ENCODE measurements around the gene TNNC1. TPM values are rescaled to one million over a fixed set of nuclear protein-coding genes. Genes with fewer than 3 reads are reported as not detected.

Gene TNNC1
- total RNA-seq, 1 experiment from 2014 or later, result 8.3 TPM

DNA sequence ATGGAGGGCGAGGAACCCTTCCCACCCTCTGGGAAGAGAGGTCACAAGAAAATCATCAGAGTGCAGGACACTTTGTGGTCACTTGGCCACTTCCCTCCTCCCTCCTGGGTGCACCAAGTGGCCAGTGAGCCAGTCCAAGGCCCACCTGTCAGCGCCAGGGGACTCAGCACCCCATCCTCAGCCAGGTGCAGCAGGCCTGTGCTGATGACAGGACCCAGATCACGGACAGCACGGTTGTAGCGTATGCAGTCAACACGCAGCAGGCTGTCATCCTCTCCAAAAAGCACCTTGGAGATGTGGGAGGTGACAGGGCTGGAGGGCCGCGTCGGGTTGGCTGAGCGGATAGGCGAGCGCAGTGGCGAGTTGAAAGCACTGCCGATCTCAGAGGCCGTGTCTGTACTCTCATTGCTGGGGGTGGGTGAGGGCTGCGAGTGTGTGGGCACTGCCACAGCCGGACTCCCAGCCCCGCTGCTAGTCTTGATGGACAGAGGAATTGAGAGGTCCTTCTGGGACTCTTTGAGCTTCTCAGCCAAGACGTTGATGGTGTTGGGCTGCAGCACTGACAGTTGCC, 50.5 kb downstream of the TNNC1 start:
- H3K4me2 ChIP-seq, result no peak overlapping the region
- no peak for DNase-seq
- H3K79me2 ChIP-seq (ENCODE audit: low read depth), result peaks cover 8% of the 10 kb centered on the region
- H3K4me3 ChIP-seq, result no peak overlapping the region
- H3K27me3 ChIP-seq (ENCODE audit: insufficient read depth, low read depth), result no peaks in the 10 kb centered on the region
- peaks cover 2% of the 10 kb centered on the region; the same call in 1 of the 2 replicates for H3K36me3 ChIP-seq (ENCODE audit: low read depth)
- H3F3A ChIP-seq (ENCODE audit: insufficient read depth, low read depth), result peaks cover 4% of the 10 kb centered on the region; the same call in 1 of the 2 replicates
- no peak overlapping the region for H2AFZ ChIP-seq
- no TSS peak for BruUV-seq (replicated peaks)
- no peak overlapping the region for H3K27ac ChIP-seq
- CTCF ChIA-PET, result no interaction called here
- no peaks in the 10 kb centered on the region for H3K4me1 ChIP-seq (replicated peaks; ENCODE audit: insufficient read depth)
- no peaks in the 10 kb centered on the region for H3K9me3 ChIP-seq (ENCODE audit: insufficient read depth, low read depth)
- intact Hi-C loops (cut with micrococcal nuclease; ENCODE audit: unreplicated experiment), result no loop called here
- POLR2A ChIA-PET (ENCODE audit: unreplicated experiment), result no interaction called here
- no peaks in the 10 kb centered on the region for H4K20me1 ChIP-seq (ENCODE audit: insufficient read depth)
- H3K9me2 ChIP-seq (ENCODE audit: insufficient read depth), result no peaks in the 10 kb centered on the region
- no peak for TF ChIP-seq EZH2 (IDR thresholded peaks at IDR 0.05; ENCODE audit: low read depth)
- TF ChIP-seq, protein P1, sequence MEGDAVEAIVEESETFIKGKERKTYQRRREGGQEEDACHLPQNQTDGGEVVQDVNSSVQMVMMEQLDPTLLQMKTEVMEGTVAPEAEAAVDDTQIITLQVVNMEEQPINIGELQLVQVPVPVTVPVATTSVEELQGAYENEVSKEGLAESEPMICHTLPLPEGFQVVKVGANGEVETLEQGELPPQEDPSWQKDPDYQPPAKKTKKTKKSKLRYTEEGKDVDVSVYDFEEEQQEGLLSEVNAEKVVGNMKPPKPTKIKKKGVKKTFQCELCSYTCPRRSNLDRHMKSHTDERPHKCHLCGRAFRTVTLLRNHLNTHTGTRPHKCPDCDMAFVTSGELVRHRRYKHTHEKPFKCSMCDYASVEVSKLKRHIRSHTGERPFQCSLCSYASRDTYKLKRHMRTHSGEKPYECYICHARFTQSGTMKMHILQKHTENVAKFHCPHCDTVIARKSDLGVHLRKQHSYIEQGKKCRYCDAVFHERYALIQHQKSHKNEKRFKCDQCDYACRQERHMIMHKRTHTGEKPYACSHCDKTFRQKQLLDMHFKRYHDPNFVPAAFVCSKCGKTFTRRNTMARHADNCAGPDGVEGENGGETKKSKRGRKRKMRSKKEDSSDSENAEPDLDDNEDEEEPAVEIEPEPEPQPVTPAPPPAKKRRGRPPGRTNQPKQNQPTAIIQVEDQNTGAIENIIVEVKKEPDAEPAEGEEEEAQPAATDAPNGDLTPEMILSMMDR (conservative IDR thresholded peaks at IDR 0.05), result no peak

- CTCF ChIA-PET, result interaction anchor here (0.6 kb wide), 1 partner anchor 1463 kb away, joined by 3 read pairs; no protein-coding TSS in a partner anchor
- no peak for DNase-seq
- Histone ChIP-seq H3K9me2 (ENCODE audit: insufficient read depth) (no peaks in the 10 kb centered on the region), H3K4me2 (no peak overlapping the region), H3K9me3 (ENCODE audit: insufficient read depth, low read depth) (no peaks in the 10 kb centered on the region), H3K27me3 (ENCODE audit: insufficient read depth, low read depth) (no peaks in the 10 kb centered on the region), H3F3A (ENCODE audit: insufficient read depth, low read depth) (peaks cover 4% of the 10 kb centered on the region; the same call in 1 of the 2 replicates), H3K36me3 (ENCODE audit: low read depth) (no peaks in the 10 kb centered on the region; the same call in 1 of the 2 replicates), H3K27ac (no peak overlapping the region), H2AFZ (no peak overlapping the region), H3K79me2 (ENCODE audit: low read depth) (0 out of 2 replicates have a peak, but pooled peaks cover 2% of the 10 kb centered on the region), H3K4me1 (replicated peaks; ENCODE audit: insufficient read depth) (no peaks in the 10 kb centered on the region), H3K4me3 (no peak overlapping the region), H4K20me1 (ENCODE audit: insufficient read depth) (no peaks in the 10 kb centered on the region)
- BruUV-seq (replicated peaks), result no TSS peak
- TF ChIP-seq EZH2 (IDR thresholded peaks at IDR 0.05; ENCODE audit: low read depth), result no peak
- intact Hi-C loops (cut with micrococcal nuclease; ENCODE audit: unreplicated experiment), result no loop called here
- POLR2A ChIA-PET (ENCODE audit: unreplicated experiment), result no interaction called here
Measured at GRCh38 chr3:52402706-52403270, 51.1 kb downstream of the TNNC1 start.

GRCh38 chr3:52402101-52402521, 51.7 kb downstream of the TNNC1 start:
- POLR2A ChIA-PET (ENCODE audit: unreplicated experiment), result no interaction called here
- Histone ChIP-seq H3K36me3 (ENCODE audit: low read depth) (no peaks in the 10 kb centered on the region; the same call in 1 of the 2 replicates), H3K9me2 (ENCODE audit: insufficient read depth) (no peaks in the 10 kb centered on the region)

GRCh38 chr3:52401551-52401950, 52.3 kb downstream of the TNNC1 start:
- Histone ChIP-seq H2AFZ (no peak overlapping the region), H3K9me2 (ENCODE audit: insufficient read depth) (no peaks in the 10 kb centered on the region), H3K79me2 (ENCODE audit: low read depth) (no peaks in the 10 kb centered on the region), H4K20me1 (ENCODE audit: insufficient read depth) (no peaks in the 10 kb centered on the region), H3K4me3 (no peak overlapping the region), H3K27me3 (ENCODE audit: insufficient read depth, low read depth) (no peaks in the 10 kb centered on the region), H3K4me2 (no peak overlapping the region), H3F3A (ENCODE audit: insufficient read depth, low read depth) (peaks cover 4% of the 10 kb centered on the region; the same call in 1 of the 2 replicates), H3K4me1 (replicated peaks; ENCODE audit: insufficient read depth) (no peaks in the 10 kb centered on the region), H3K36me3 (ENCODE audit: low read depth) (no peaks in the 10 kb centered on the region; the same call in 1 of the 2 replicates), H3K27ac (no peak overlapping the region), H3K9me3 (ENCODE audit: insufficient read depth, low read depth) (no peaks in the 10 kb centered on the region)
- ChIA-PET CTCF (no interaction called here), POLR2A (ENCODE audit: unreplicated experiment) (no interaction called here)
- DNase-seq, result no peak
- no TSS peak for BruUV-seq (replicated peaks)
- intact Hi-C loops (cut with micrococcal nuclease; ENCODE audit: unreplicated experiment), result no loop called here
- TF ChIP-seq, protein P1 (conservative IDR thresholded peaks at IDR 0.05), result no peak
- no peak for TF ChIP-seq EZH2 (IDR thresholded peaks at IDR 0.05; ENCODE audit: low read depth)

More at GRCh38 chr3:52402101-52402521, 51.7 kb downstream of the TNNC1 start:
- peaks cover 4% of the 10 kb centered on the region; the same call in 1 of the 2 replicates for H3F3A ChIP-seq (ENCODE audit: insufficient read depth, low read depth)
- intact Hi-C loops (cut with micrococcal nuclease; ENCODE audit: unreplicated experiment), result no loop called here
- H3K27me3 ChIP-seq (ENCODE audit: insufficient read depth, low read depth), result no peaks in the 10 kb centered on the region
- H2AFZ ChIP-seq, result no peak overlapping the region
- BruUV-seq (replicated peaks), result no TSS peak
- H3K27ac ChIP-seq, result no peak overlapping the region
- no peak overlapping the region for H3K4me3 ChIP-seq
- no peaks in the 10 kb centered on the region for H3K79me2 ChIP-seq (ENCODE audit: low read depth)
- TF ChIP-seq EZH2 (IDR thresholded peaks at IDR 0.05; ENCODE audit: low read depth), result no peak
- H4K20me1 ChIP-seq (ENCODE audit: insufficient read depth), result no peaks in the 10 kb centered on the region
- CTCF ChIA-PET, result interaction anchor here (0.6 kb wide), 2 partner anchors 125 to 1463 kb away, joined by 3 read pairs; no protein-coding TSS in a partner anchor
- no peak overlapping the region for H3K4me2 ChIP-seq
- no peaks in the 10 kb centered on the region for H3K9me3 ChIP-seq (ENCODE audit: insufficient read depth, low read depth)
- no peaks in the 10 kb centered on the region for H3K4me1 ChIP-seq (replicated peaks; ENCODE audit: insufficient read depth)
- DNase-seq, result no peak

All from PC-9 (cell line).